ENCODE measurements around the gene ZNFX1.
"Not testable (repeated sequence)": the region's sequence is repeated elsewhere in the genome, so short reads cannot be mapped to it uniquely, and the experiment has no call there.

Gene ZNFX1

GRCh38 chr20:49278036-49278817, at the start of gene ZNFX1:
Gene ZNFX1, minus strand, starts transcription at chr20:49278057. Its CDS starts 2,218 bp downstream, at chr20:49275839.
- peak; percentile 97 for DNase-seq (ENCODE audit: low read depth)

GRCh38 chr20:49326026-49326425, 48.2 kb upstream of the ZNFX1 start:
- DNase-seq (ENCODE audit: low read depth), result no peak

- no peak for DNase-seq (ENCODE audit: low read depth)
Measured at GRCh38 chr20:49324306-49324705, 46.4 kb upstream of the ZNFX1 start.

- no peak for DNase-seq (ENCODE audit: low read depth)
Measured at GRCh38 chr20:49323622-49324238, 45.9 kb upstream of the ZNFX1 start.

GRCh38 chr20:49320460-49320859, 42.6 kb upstream of the ZNFX1 start:
- DNase-seq (ENCODE audit: low read depth), result no peak

DNA sequence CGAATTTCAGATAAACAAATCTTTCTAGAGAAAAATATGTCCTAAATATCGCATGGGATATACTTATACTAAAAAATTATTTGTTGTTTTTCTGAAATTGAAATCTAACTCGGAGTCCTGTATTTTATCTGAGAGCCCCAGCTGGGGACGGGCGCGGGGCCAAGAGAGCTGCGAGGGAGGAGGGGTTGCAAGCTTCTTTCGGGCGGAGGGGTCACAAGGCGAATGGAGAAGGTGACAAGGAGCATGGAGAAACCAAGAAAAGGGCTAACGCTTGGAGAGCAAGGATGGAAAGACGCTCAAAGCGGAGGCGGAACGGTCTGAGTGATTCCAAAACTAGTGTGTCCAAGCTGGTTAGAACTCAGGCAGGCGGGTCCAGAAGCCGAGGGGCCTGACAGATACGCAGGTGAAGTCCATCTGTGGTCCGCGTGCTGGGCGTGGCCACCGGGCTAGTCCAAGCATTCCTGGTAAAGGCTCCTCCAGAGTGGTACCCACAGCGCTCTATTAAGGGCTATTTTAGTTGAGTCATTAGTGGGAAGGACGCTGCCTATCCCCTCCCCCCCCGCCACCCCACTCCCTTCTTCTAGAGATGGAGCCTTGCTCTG, 41.5 kb upstream of the ZNFX1 start:
- DNase-seq (ENCODE audit: low read depth), result no peak

- no peak for DNase-seq (ENCODE audit: low read depth)
Measured at GRCh38 chr20:49318430-49319207, 40.8 kb upstream of the ZNFX1 start.

GRCh38 chr20:49318091-49318429, 40.2 kb upstream of the ZNFX1 start:
- DNase-seq (ENCODE audit: low read depth), result no peak

DNA sequence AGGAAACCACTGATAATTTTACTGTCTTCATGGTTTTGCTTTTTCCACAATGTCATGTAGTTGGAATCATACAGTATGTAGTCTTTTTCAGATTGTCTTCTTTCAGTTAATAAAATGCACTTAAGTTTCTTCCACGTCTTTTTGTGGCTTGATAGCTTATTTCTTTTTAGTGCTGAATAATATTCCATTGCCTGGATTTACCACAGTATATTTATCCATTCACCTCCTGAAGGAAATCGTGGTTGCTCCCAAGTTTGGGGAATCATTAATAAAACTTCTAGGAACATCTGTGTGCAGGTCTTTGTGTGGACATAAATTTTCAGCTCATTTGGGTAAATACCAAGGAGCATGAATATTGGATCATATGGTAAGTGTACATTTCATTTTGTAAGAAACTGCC, 38.8 kb upstream of the ZNFX1 start:
- no peak for DNase-seq (ENCODE audit: low read depth)

- DNase-seq (ENCODE audit: low read depth), result no peak
Measured at GRCh38 chr20:49315580-49315979, 37.7 kb upstream of the ZNFX1 start.

DNA sequence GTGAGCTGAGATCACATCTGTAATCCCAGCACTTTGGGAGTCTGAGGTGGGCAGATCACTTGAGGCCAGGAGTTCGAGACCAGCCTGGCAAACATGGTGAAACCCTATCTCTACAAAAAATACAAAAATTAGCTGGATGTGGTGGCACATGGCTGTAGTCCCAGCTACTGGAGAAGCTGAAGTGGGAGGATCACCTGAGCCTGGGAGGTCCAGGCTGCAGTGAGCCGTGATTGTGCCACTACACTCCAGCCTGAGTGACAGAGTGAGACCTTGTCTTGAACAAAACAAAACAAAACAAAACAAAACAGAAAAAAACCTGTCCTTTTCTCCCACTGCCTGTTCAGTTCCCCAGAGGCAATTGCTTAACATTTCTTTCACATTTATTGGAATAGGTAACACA, 36.2 kb upstream of the ZNFX1 start:
- not testable (repeated sequence) for DNase-seq (ENCODE audit: low read depth)

- DNase-seq (ENCODE audit: low read depth), result no peak
Measured at GRCh38 chr20:49313283-49313682, 35.4 kb upstream of the ZNFX1 start.

DNA sequence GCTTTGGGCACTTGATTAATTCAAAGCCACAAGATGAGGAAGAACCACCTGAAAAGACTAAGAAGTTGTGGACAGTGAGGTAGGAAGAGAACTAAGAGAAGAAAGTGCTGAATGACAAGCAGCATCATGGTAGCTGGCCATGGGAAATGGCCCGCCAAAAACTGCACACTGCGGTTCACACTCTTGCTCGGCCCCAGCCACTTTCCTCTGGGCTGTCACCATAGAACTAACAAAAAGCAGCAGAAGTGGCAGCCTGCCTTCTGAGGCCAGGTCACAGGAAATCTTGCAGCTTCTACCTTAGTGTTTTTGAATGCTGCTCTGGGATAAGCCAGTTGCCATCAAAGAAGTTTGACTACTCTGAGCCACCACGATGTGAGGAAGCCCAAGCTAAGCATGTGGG, 34.8 kb upstream of the ZNFX1 start:
- no peak for DNase-seq (ENCODE audit: low read depth)

DNA sequence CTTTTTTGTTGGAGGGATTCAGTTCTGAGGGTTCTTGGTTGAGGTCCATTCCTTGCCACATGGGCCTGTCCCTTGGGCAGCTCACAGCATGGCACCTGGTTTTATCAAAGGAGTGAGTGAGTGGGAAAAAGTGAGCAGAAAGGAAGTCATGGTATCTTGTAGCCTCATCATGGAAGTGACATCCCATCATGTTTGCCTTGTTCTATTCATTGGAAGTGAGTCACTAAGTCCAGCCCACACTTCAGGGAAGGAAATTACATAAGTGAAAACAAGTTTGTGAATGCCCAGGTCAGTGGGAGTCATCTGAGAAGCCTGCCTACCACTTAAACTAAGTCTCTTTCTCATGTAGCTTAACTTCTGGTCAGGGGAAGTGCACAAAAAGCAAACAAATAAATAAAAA, 32.8 kb upstream of the ZNFX1 start:
- no peak for DNase-seq (ENCODE audit: low read depth)

DNA sequence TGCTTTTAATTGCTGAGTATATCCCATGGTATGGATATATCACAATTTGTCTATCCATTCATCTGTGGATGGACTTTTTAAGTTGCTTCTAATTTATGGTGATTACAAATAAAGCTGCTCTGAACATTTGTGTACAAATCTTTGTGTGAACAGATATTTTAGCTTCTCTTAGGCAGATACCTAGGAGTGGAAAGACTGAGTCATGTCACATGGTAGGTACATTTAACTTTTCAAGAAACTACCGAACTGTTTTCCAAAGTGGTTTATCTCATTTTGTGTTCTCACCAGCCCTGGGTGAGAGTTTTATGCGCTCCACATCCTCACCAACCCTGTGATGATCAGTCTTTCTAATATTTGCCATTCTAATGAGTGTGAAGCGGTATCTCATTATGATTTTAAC, 31.0 kb upstream of the ZNFX1 start:
- no peak for DNase-seq (ENCODE audit: low read depth)

DNA sequence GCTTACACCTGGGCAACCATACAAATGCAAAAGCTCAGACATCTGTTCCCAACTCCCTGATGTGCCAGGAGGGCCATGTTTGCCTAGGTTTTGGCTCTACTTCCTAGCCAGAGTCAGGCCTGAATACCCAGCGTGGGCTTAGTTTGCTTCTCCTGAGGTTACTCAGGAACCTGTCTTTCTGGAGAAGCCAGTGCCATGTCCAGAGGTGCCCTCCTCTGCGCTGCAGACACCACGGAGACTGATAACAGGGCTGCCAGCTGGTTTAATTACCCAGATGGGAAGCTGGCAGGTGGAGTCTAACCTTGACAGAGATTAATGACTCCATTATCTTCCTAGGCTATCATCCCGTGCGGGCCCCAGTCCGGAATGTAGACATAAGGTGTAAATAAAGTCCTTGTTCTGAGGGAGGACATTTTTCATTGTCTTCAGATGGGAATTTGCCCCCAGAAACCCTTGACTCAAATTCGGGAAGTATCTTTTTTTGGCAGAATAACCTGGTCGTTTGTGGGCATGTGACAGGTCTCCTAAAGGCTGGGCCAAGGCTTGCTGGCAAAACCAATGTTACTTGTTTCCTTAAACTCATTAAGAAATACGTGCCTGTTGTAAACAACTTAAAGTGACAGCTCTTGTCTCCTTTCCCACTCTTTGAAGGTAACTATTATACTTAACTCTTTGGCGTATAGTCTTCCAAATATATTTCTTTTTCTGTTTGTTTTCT, 29.2 kb upstream of the ZNFX1 start:
- DNase-seq (ENCODE audit: low read depth), result no peak

GRCh38 chr20:49303065-49303552, 25.3 kb upstream of the ZNFX1 start:
- no peak for DNase-seq (ENCODE audit: low read depth)

DNA sequence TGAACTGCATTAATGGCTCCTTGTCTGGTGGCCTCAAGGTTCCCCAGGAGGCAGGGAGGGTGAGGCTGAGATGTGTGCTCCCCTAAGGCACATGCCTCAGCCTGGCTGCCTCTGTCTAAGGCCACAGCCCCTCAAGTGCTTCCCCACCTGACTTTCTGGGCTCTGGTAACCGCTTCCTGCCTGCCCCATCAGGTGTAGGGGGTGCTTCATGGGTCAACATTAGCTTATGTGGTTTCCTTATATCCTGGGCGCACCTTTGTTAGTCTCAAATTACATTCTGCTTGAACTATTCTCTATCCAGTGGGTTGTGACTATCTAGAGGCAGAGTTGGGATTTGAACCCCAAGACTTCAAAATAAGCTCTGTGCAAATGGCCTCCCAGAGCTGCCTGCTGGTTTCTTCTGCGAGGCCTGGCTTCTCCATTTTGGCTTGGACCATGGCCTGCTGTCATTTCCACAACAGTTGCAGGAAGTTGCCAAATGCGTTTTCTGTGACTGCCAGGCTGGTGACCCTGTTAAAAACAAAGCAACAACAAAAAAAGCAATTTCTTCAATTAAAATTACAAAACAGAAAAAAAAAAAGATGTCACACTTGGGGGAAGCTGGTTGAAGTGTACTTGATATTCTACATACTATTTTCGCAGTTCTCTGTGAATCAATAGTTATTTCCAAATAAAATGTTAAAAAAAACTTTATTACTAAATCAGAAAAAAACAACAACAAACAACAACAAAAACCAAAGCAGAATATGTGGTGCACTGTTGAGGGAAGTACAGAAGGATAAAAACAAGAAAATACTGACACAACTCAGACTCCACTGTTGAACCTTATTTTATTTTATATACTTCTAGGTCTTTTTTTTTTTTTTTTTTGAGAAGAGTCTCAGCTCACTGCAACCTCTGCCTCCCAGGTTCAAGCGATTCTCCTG, 20.0 kb upstream of the ZNFX1 start:
- DNase-seq (ENCODE audit: low read depth), result no peak

DNA sequence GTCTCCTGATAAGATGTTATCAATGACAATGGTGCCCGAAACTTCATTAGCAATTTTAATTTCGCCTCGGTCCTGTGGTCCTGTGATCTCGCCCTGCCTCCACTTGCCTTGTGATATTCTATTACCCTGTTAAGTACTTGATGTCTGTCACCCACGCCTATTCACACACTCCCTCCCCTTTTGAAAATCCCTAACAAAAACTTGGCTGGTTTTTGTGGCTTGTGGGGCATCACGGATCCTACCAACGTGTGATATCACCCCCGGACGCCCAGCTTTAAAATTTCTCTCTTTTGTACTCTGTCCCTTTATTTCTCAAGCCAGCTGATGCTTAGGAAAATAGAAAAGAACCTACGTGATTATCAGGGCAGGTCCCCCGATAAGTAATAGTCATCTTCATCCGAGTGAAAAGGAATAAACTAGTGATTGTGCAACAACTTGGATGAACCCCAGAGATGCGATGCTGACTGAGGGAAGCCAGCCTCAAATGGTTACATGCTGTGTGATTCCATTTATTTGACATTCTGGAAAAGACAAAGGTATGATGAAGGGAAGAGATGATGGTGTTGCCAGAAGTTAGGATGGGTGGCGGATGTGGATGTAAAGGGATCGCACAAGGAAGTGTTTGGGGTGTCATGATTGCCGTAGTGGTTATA, 16.3 kb upstream of the ZNFX1 start:
- DNase-seq (ENCODE audit: low read depth), result not testable (repeated sequence)

- no peak for DNase-seq (ENCODE audit: low read depth)
Measured at GRCh38 chr20:49293122-49293521, 15.3 kb upstream of the ZNFX1 start.

Data from activated T-helper 1 cell treated with Interleukin-2 at 50 U/mL for 16 hours (primary cell).